Mesenchymal stem cell (in vitro differentiated cells and primary cell): ENCODE results near the gene GRM7.

ENCODE experiments used
- DNase-seq: peaks from one replicate; pipeline ENCODE4 v3.0.0-alpha.2; 2013
- H2AFZ ChIP-seq: one replicate; pipeline ENCODE4 v1.6.1; 2013; ENCODE audit warnings: low read depth, mild to moderate bottlenecking, control low read depth, inconsistent platforms, low read length, moderate library complexity
- H2AK5ac ChIP-seq: 2 replicates; pipeline ENCODE4 v1.6.1; 2013; ENCODE audit warnings: low read length, moderate library complexity, mild to moderate bottlenecking, inconsistent platforms; ENCODE audit not compliant: severe bottlenecking
- H2BK120ac ChIP-seq: one replicate; pipeline ENCODE4 v1.6.1; 2013; ENCODE audit warnings: low read depth, mild to moderate bottlenecking, inconsistent platforms, low read length, moderate library complexity
- H2BK12ac ChIP-seq, 2 experiments: one replicate each; pipeline ENCODE4 v1.6.1; 2013; ENCODE audit warnings: inconsistent platforms in 2 of 2, low read length in 2 of 2, mild to moderate bottlenecking in 2 of 2, moderate library complexity in 2 of 2, control low read depth in 1 of 2
- H2BK15ac ChIP-seq: one replicate; pipeline ENCODE4 v1.6.1; 2013; ENCODE audit warnings: mild to moderate bottlenecking, low read depth, inconsistent platforms; ENCODE audit not compliant: poor library complexity, severe bottlenecking
- H2BK5ac ChIP-seq: 2 replicates; pipeline ENCODE4 v1.6.1; 2013; ENCODE audit warnings: low read depth, mild to moderate bottlenecking, low read length, control low read depth, inconsistent platforms; ENCODE audit not compliant: poor library complexity, severe bottlenecking
- H3K14ac ChIP-seq, 2 experiments: one replicate each; pipeline ENCODE4 v1.6.1; 2013; ENCODE audit warnings: inconsistent platforms in 2 of 2, low read length in 2 of 2, control low read depth in 1 of 2, mild to moderate bottlenecking in 1 of 2, moderate library complexity in 1 of 2
- H3K18ac ChIP-seq, 2 experiments: one replicate each; pipeline ENCODE4 v1.6.1; 2013; ENCODE audit warnings: inconsistent platforms in 2 of 2, low read length in 2 of 2, control low read depth in 1 of 2, low read depth in 1 of 2, mild to moderate bottlenecking in 1 of 2
- H3K23ac ChIP-seq, 2 experiments: one replicate each; pipeline ENCODE4 v1.6.1; 2013; ENCODE audit warnings: inconsistent platforms in 2 of 2, low read length in 2 of 2, mild to moderate bottlenecking in 2 of 2, moderate library complexity in 2 of 2, control low read depth in 1 of 2
- H3K27ac ChIP-seq: 2 replicates; pipeline ENCODE4 v1.5.1; 2013; ENCODE audit warnings: mild to moderate bottlenecking, moderate library complexity, low read length, control low read depth, inconsistent platforms; ENCODE audit not compliant: poor library complexity, severe bottlenecking
- H3K27me3 ChIP-seq, 2 experiments: 2 replicates each; pipeline versions ENCODE4 v1.6.1 to v1.7.0; 2013; ENCODE audit warnings: low read length in 2 of 2, mild to moderate bottlenecking in 2 of 2, moderate library complexity in 2 of 2, control low read depth in 1 of 2, inconsistent platforms in 1 of 2; ENCODE audit not compliant: control insufficient read depth in 1 of 2, insufficient read depth in 1 of 2
- H3K36me3 ChIP-seq, 2 experiments: 2 replicates each; pipeline versions ENCODE4 v1.6.1 to v1.7.0; 2013; ENCODE audit warnings: low read length in 2 of 2, control low read depth in 1 of 2, inconsistent platforms in 1 of 2, low read depth in 1 of 2, mild to moderate bottlenecking in 1 of 2; ENCODE audit not compliant: insufficient read depth in 2 of 2, control insufficient read depth in 1 of 2
- H3K4ac ChIP-seq, 2 experiments: one replicate each; pipeline ENCODE4 v1.6.1; 2013; ENCODE audit warnings: inconsistent platforms in 2 of 2, low read length in 2 of 2, mild to moderate bottlenecking in 2 of 2, moderate library complexity in 2 of 2, control low read depth in 1 of 2, low read depth in 1 of 2
- H3K4me1 ChIP-seq: 2 replicates; pipeline ENCODE4 v1.6.1; 2013; ENCODE audit warnings: low read depth, low read length, control low read depth; ENCODE audit not compliant: control insufficient read depth, insufficient read depth
- H3K4me2 ChIP-seq: 2 replicates; pipeline ENCODE4 v1.6.1; 2013; ENCODE audit warnings: low read length, mild to moderate bottlenecking, inconsistent platforms; ENCODE audit not compliant: poor library complexity, severe bottlenecking
- H3K4me3 ChIP-seq, 2 experiments: 2 replicates each; pipeline versions ENCODE4 v1.5.1 to v1.7.0; 2013; ENCODE audit warnings: low read length in 2 of 2, mild to moderate bottlenecking in 2 of 2, control low read depth in 1 of 2, low read depth in 1 of 2; ENCODE audit not compliant: insufficient read depth in 1 of 2
- H3K79me1 ChIP-seq: replicated peaks from 2 replicates; pipeline ENCODE4 v1.6.1; 2013; ENCODE audit warnings: mild to moderate bottlenecking, control low read depth, low read length, inconsistent platforms; ENCODE audit not compliant: poor library complexity, severe bottlenecking
- H3K9ac ChIP-seq: 2 replicates; pipeline ENCODE4 v1.7.0; 2013; ENCODE audit warnings: mild to moderate bottlenecking, low read length, moderate library complexity
- H3K9me3 ChIP-seq: 2 replicates; pipeline ENCODE4 v1.7.0; 2013; ENCODE audit warnings: mild to moderate bottlenecking, low read length; ENCODE audit not compliant: control insufficient read depth
- H4K8ac ChIP-seq: one replicate; pipeline ENCODE4 v1.6.1; 2013; ENCODE audit warnings: inconsistent platforms, mild to moderate bottlenecking, low read length, moderate library complexity
- H4K91ac ChIP-seq: one replicate; pipeline ENCODE4 v1.6.1; 2013; ENCODE audit warnings: mild to moderate bottlenecking, low read length, inconsistent platforms
- WGBS: methylation state at CpG from one replicate; pipeline ENCODE4 v1.1.7; 2013; ENCODE audit warnings: mixed read lengths; 5-methylcytosine and 5-hydroxymethylcytosine counted together

The GRM7 gene

GRCh38 chr3:7288133-7288532 lies 427.2 kb downstream of the GRM7 start:
- Histone ChIP-seq H4K8ac (no peak overlapping the region), H3K9me3 (no peaks in the 10 kb centered on the region), H2BK12ac (no peak overlapping the region), H3K4me1 (no peaks in the 10 kb centered on the region), H3K79me1 (no peaks in the 10 kb centered on the region), H3K36me3 (no peaks in the 10 kb centered on the region), H3K9ac (no peak overlapping the region), H2AFZ (no peak overlapping the region), H2BK15ac (no peak overlapping the region), H2BK120ac (no peak overlapping the region), H3K18ac (no peak overlapping the region), H3K4ac (no peak overlapping the region), H3K27me3 (no peaks in the 10 kb centered on the region), H3K27ac (no peak overlapping the region), H2BK5ac (no peak overlapping the region), H3K4me2 (no peak overlapping the region), H2AK5ac (no peak overlapping the region), H4K91ac (no peak overlapping the region), H3K23ac (no peak overlapping the region), H3K14ac (no peak overlapping the region), H3K4me3 (no peak overlapping the region)
- 75% methylated on average over 3 of the region's 3 CpGs for WGBS
- no peak for DNase-seq

- H2BK5ac ChIP-seq, result no peak overlapping the region
- WGBS, result 83% methylated on average over 1 of the region's 1 CpG
Observed at GRCh38 chr3:7289121-7289520, 428.2 kb downstream of the GRM7 start.

GRCh38 chr3:7290077-7290825 lies 429.3 kb downstream of the GRM7 start:
- Histone ChIP-seq H3K4me2 (no peak overlapping the region), H4K8ac (no peak overlapping the region), H3K14ac (no peak overlapping the region), H2BK15ac (no peak overlapping the region), H3K27ac (no peak overlapping the region), H2BK120ac (no peak overlapping the region), H3K9me3 (no peaks in the 10 kb centered on the region), H2BK5ac (no peak overlapping the region), H3K27me3 (no peaks in the 10 kb centered on the region), H3K79me1 (no peaks in the 10 kb centered on the region), H2AK5ac (no peak overlapping the region), H2AFZ (no peak overlapping the region), H3K4ac (no peak overlapping the region), H4K91ac (no peak overlapping the region), H3K4me3 (no peak overlapping the region), H2BK12ac (no peak overlapping the region), H3K18ac (peak overlapping the region in 1 of 2 experiments; percentile 19), H3K4me1 (no peaks in the 10 kb centered on the region), H3K9ac (no peak overlapping the region), H3K23ac (no peak overlapping the region), H3K36me3 (no peaks in the 10 kb centered on the region)
- no CpG with 5 or more reads among the region's 1 CpG for WGBS
- DNase-seq, result no peak

More at GRCh38 chr3:7289121-7289520, 428.2 kb downstream of the GRM7 start:
- no peak overlapping the region for H3K9ac ChIP-seq
- H3K9me3 ChIP-seq, result no peaks in the 10 kb centered on the region
- H3K27me3 ChIP-seq, result no peaks in the 10 kb centered on the region
- no peak overlapping the region for H3K4me3 ChIP-seq
- no peak overlapping the region for H2BK12ac ChIP-seq
- H3K4ac ChIP-seq, result no peak overlapping the region
- H2BK15ac ChIP-seq, result no peak overlapping the region
- no peak overlapping the region for H4K91ac ChIP-seq
- no peak overlapping the region for H3K4me2 ChIP-seq
- H3K36me3 ChIP-seq, result no peaks in the 10 kb centered on the region
- no peaks in the 10 kb centered on the region for H3K79me1 ChIP-seq
- H3K14ac ChIP-seq, result no peak overlapping the region
- no peaks in the 10 kb centered on the region for H3K4me1 ChIP-seq
- DNase-seq, result no peak
- H2BK120ac ChIP-seq, result no peak overlapping the region
- H4K8ac ChIP-seq, result no peak overlapping the region
- no peak overlapping the region for H3K18ac ChIP-seq
- H3K27ac ChIP-seq, result no peak overlapping the region
- no peak overlapping the region for H2AFZ ChIP-seq
- no peak overlapping the region for H3K23ac ChIP-seq
- H2AK5ac ChIP-seq, result no peak overlapping the region

DNA sequence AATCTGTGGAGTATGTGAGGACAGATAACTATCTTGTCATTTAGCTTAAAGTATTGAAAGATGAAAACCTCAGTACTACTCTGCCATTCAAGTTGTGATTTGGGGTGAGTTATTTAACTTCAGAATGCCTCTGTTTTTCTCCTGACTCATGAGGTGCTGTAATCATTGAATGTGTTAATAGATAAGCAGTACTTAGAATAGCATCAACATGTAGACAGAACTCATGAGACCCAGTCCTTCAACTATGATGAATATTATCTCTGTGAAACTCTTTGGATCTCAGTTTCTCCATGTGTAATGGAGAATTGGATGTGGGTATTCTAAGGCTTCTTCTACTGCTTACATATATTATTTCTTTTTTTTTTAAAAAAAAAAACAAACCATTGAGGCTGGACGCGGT lies 431.4 kb downstream of the GRM7 start:
- Histone ChIP-seq H3K4ac (no peak overlapping the region), H3K9ac (no peak overlapping the region), H2BK12ac (no peak overlapping the region), H2AFZ (no peak overlapping the region), H3K9me3 (peaks cover under 1% of the 10 kb centered on the region), H3K4me3 (no peak overlapping the region), H3K18ac (no peak overlapping the region), H3K27ac (no peak overlapping the region), H4K91ac (no peak overlapping the region), H4K8ac (no peak overlapping the region), H3K14ac (no peak overlapping the region), H3K36me3 (no peaks in the 10 kb centered on the region), H3K4me2 (no peak overlapping the region), H3K27me3 (no peaks in the 10 kb centered on the region), H2BK5ac (no peak overlapping the region), H3K4me1 (no peaks in the 10 kb centered on the region), H2AK5ac (no peak overlapping the region), H3K23ac (no peak overlapping the region), H2BK15ac (no peak overlapping the region), H2BK120ac (no peak overlapping the region), H3K79me1 (no peaks in the 10 kb centered on the region)
- DNase-seq, result no peak
- 100% methylated on average over 2 of the region's 2 CpGs for WGBS
